Naive thymus-derived CD8-positive, alpha-beta T cell (primary cell): Measurements from ENCODE around the gene TMA7. TPM values are rescaled to one million over a fixed set of nuclear protein-coding genes. Genes with fewer than 3 reads are reported as not detected.
"Not testable (repeated sequence)": the region's sequence is repeated elsewhere in the genome, so short reads cannot be mapped to it uniquely, and the experiment has no call there.

Source experiments
- ATAC-seq, 2 donors: fragments of 150-1000 bp; cut with Tn5 transposase in 1 of 2; sonication (Bioruptor Pico), chemical (Tn5 transposase) in 1 of 2; 1 replicate in 1 of 2; 2 replicates in 1 of 2; pipeline ENCODE4 v1.10.0; 2021; ENCODE audit warnings: mild to moderate bottlenecking in 2 of 2, moderate library complexity in 2 of 2
- POLR2A ChIA-PET: fragments of 350-600 bp; sonication (Branson Sonifier 250); formaldehyde crosslinking; loops from one replicate; lab custom pipeline; 2021; ENCODE audit warnings: antibody characterized with exemption; lab: Charles Lee
- DNase-seq, 10 donors: peaks; one replicate each; pipeline versions ENCODE4 v3.0.0 to v3.0.0-alpha.2; 2020 to 2022
- H3K27ac Mint-ChIP-seq, 10 donors: one replicate each; pipeline ENCODE4 v1.8.0; 2020 to 2022; ENCODE audit warnings: mild to moderate bottlenecking in 10 of 10, mixed read lengths in 10 of 10, moderate library complexity in 4 of 10, inconsistent platforms in 1 of 10
- H3K27me3 Mint-ChIP-seq, 5 donors: one replicate each; pipeline ENCODE4 v1.8.0; 2021 to 2022; ENCODE audit warnings: mixed read lengths in 5 of 5
- H3K36me3 Mint-ChIP-seq, 3 donors: one replicate each; pipeline ENCODE4 v1.8.0; 2020 to 2022; ENCODE audit warnings: mixed read lengths in 3 of 3, mild to moderate bottlenecking in 2 of 3, inconsistent platforms in 1 of 3
- H3K4me1 Mint-ChIP-seq, 4 donors: one replicate each; pipeline ENCODE4 v1.8.0; 2021 to 2022; ENCODE audit warnings: mixed read lengths in 4 of 4
- H3K4me3 Mint-ChIP-seq, 10 donors: one replicate each; pipeline ENCODE4 v1.8.0; 2020 to 2022; ENCODE audit warnings: mild to moderate bottlenecking in 10 of 10, mixed read lengths in 10 of 10, moderate library complexity in 6 of 10, inconsistent platforms in 1 of 10
- H3K9me3 Mint-ChIP-seq, 9 donors: one replicate each; pipeline ENCODE4 v1.8.0; 2020 to 2022; ENCODE audit warnings: mixed read lengths in 9 of 9, mild to moderate bottlenecking in 3 of 9, inconsistent platforms in 1 of 9, moderate library complexity in 1 of 9
- polyA plus RNA-seq, 3 donors: library from polyadenylated mRNA; unstranded; fragments of 300-500 nt; fragmentation: Illumina TruSeq; gene quantifications; one replicate each; pipeline ENCODE4 v1.2.3, GENCODE V29; 2021
- total RNA-seq, 8 experiments: library from RNA in 2 of 8; stranded (reverse) in 2 of 8; gene quantifications; one replicate each; pipeline ENCODE4 v1.2.3 and lab custom pipeline; 2021 to 2026

The TMA7 gene
- total and polyA plus RNA-seq, 5 experiments from 2014 or later: 274 to 931 (median 714) TPM

GRCh38 chr3:48476426-48477053 is 36.5 kb downstream of the TMA7 start:
- ATAC-seq (no peak), DNase-seq (no peak)
- Mint-ChIP-seq H3K4me1 (peaks cover 27 to 62% (median 55%) of the 10 kb centered on the region in 4 donors), H3K27ac (peak overlapping the region in 8 of 10 donors; percentile 41 to 99 (median 86)), H3K27me3 (no peaks in the 10 kb centered on the region), H3K9me3 (no peaks in the 10 kb centered on the region), H3K36me3 (no peaks in the 10 kb centered on the region), H3K4me3 (peak overlapping the region in 2 of 10 donors; percentile 22 to 45)
- POLR2A ChIA-PET: interaction anchor here (0.6 to 2.0 kb wide), 8 partner anchors 10 to 74 kb away, joined by 3 to 10 read pairs (median 6); partner anchors contain the start of genes ATRIP and SHISA5

DNA sequence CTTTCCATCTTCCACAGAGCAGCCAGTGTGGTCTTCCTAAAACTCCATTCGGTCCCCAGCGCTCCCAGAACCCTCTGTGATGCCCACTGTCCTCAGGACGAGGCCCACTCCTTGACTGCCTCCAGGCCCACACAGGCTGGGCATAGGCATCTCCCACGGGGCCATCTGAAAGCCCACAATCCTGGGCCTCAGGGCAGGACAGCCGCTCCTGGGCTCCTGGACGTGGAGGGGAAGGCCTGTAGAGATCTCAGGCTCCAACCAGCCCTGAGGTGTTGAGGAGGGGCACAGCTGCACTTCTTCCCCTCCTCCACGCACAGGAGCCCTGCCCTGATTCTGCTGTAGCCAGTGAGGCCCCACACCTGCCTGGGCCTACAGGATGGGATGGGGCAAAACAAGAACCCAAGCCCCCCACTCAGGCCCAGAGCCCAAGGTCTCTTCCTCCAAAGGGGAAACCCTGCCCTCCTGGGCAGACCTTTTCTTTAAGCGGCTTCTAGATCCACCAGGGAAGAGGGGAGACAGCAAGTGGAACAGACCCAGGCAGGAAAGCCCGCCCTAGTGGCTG is 38.0 kb downstream of the TMA7 start:
- DNase-seq (no peak), ATAC-seq (no peak)
- POLR2A ChIA-PET: interaction anchor here (0.6 to 2.3 kb wide), 8 partner anchors 10 to 177 kb away, joined by 3 to 16 read pairs (median 4); partner anchors contain the start of genes ATRIP, CCDC51, NME6 and SHISA5
- H3K4me1 Mint-ChIP-seq: peaks cover 27 to 55% (median 50%) of the 10 kb centered on the region in 4 donors
- H3K9me3 Mint-ChIP-seq: no peaks in the 10 kb centered on the region
- H3K4me3 Mint-ChIP-seq: peak overlapping the region in 9 of 10 donors; percentile 22 to 92 (median 87)
- no peaks in the 10 kb centered on the region for H3K27me3 Mint-ChIP-seq
- H3K27ac Mint-ChIP-seq: peak overlapping the region; percentile 67 to 99 (median 97)
- no peaks in the 10 kb centered on the region for H3K36me3 Mint-ChIP-seq

GRCh38 chr3:48478626-48479555 is 38.8 kb downstream of the TMA7 start:
- Mint-ChIP-seq H3K27ac (peak overlapping the region; percentile 91 to 99 (median 97)), H3K27me3 (no peaks in the 10 kb centered on the region), H3K4me3 (peak overlapping the region; percentile 70 to 93 (median 88)), H3K4me1 (peaks cover 22 to 48% (median 43%) of the 10 kb centered on the region in 4 donors), H3K36me3 (no peaks in the 10 kb centered on the region), H3K9me3 (no peaks in the 10 kb centered on the region)
- DNase-seq (peak; percentile 35 to 88 (median 65)), ATAC-seq (peak; percentile 88 to 89)
- POLR2A ChIA-PET: interaction anchor here (0.5 to 2.3 kb wide), 18 partner anchors 9 to 178 kb away, joined by 3 to 33 read pairs (median 6); partner anchors contain the start of genes ATRIP, CCDC51, NME6 and SHISA5

DNA sequence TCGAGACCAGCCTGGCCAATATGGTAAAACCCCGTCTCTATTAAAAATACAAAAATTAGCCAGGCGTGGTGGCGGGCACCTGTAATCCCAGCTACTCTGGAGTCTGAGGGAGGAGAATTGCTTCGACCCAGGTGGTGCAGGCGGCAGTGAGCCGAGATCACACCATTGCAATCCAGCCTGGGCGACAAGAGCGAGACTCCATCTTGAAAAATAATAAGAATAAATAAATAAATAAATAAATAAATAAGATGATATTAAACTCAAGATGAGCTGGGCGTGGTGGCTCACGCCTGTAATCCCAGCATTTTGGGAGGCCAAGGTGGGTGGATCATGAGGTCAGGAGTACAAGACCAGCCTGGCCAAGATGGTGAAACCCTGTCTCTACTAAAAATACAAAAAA is 40.8 kb downstream of the TMA7 start:
- DNase-seq, H3K4me3 Mint-ChIP-seq, ATAC-seq, H3K36me3 Mint-ChIP-seq, H3K9me3 Mint-ChIP-seq, POLR2A ChIA-PET, H3K27me3 Mint-ChIP-seq: not testable (repeated sequence)
- peaks cover 19 to 42% (median 35%) of the 10 kb centered on the region in 4 donors for H3K4me1 Mint-ChIP-seq
- peak overlapping the region in 2 of 10 donors; percentile 3 to 29 for H3K27ac Mint-ChIP-seq

DNA sequence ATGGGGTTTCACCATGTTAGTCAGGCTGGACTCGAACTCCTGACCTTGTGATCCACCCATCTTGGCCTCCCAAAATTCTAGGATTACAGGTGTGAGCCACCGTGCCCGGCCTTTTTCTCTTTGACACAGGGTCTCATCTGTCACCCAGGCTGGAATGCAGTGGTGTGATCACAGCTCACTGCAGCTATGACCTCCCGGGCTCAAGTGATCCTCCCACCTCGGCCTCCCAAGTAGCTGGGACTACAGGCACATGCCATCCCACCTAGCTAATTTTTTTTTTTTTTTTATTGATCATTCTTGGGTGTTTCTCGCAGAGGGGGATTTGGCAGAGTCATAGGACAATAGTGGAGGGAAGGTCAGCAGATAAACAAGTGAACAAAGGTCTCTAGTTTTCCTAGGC is 42.8 kb downstream of the TMA7 start:
- H3K4me3 Mint-ChIP-seq, H3K27ac Mint-ChIP-seq: not testable (repeated sequence)
- POLR2A ChIA-PET: interaction anchor here (0.6 to 1.3 kb wide), 5 partner anchors 9 to 32 kb away, joined by 3 to 12 read pairs (median 4); partner anchors contain the start of gene SHISA5

GRCh38 chr3:48486952-48487351 is 46.9 kb downstream of the TMA7 start:
- H3K4me3 Mint-ChIP-seq: no peak overlapping the region
- DNase-seq: no peak
- H3K27ac Mint-ChIP-seq: peak overlapping the region in 1 of 10 donors; percentile 19
- no peak for ATAC-seq
- no peaks in the 10 kb centered on the region for H3K27me3 Mint-ChIP-seq
- H3K4me1 Mint-ChIP-seq: peaks cover 0 to 1% (median under 1%) of the 10 kb centered on the region in 4 donors
- no peaks in the 10 kb centered on the region for H3K9me3 Mint-ChIP-seq
- H3K36me3 Mint-ChIP-seq: no peaks in the 10 kb centered on the region
- POLR2A ChIA-PET: no interaction called here

More for the DNA sequence above, 42.8 kb downstream of the TMA7 start:
- ATAC-seq, DNase-seq, H3K36me3 Mint-ChIP-seq, H3K27me3 Mint-ChIP-seq, H3K9me3 Mint-ChIP-seq: not testable (repeated sequence)
- H3K4me1 Mint-ChIP-seq: peaks cover 15 to 26% (median 24%) of the 10 kb centered on the region in 4 donors

DNA sequence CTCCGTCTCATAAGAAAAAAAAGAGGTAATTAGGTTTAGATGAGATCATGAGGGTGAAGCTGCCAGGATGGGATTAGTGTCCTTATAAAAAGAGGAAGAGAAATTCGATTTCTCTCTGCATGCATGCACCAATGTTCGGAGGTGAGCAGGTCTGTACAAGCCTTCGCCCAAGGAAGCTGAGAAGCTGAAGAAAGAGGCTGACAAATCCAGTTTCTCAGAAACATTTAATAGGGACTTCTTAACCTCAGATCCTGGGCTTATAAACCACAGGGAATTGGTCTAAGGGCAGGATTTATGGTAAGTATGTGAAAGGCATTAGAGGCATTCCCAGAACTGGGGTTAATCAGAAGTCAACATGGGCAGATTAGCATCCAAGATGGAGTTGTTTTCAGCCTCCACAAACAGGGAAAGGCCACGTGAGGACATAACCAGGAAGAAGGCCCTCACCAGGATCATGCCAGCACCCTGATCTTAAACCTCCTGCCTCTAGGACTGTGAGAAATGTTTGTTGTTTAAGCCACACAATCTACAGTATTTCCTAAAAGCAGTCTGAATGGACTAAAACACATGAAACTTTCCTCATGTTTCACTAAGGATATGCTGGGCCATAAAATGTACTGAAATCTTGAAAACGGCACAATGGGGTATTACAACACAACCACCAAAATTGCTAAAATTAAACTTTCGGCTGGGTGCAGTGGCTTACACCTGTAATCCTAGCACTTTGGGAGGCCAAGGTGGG is 52.6 kb downstream of the TMA7 start:
- H3K27ac Mint-ChIP-seq: peak overlapping the region in 1 of 10 donors; percentile 13
- no peaks in the 10 kb centered on the region for H3K9me3 Mint-ChIP-seq
- peaks cover 0 to 7% (median under 1%) of the 10 kb centered on the region in 4 donors for H3K4me1 Mint-ChIP-seq
- DNase-seq (no peak), ATAC-seq (no peak)
- peaks cover 0 to 11% (median 5%) of the 10 kb centered on the region in 3 donors for H3K36me3 Mint-ChIP-seq
- H3K4me3 Mint-ChIP-seq: no peak overlapping the region
- POLR2A ChIA-PET: interaction anchor here (1.2 kb wide), 1 partner anchor 12 kb away, joined by 11 read pairs; no protein-coding TSS in a partner anchor
- no peaks in the 10 kb centered on the region for H3K27me3 Mint-ChIP-seq

DNA sequence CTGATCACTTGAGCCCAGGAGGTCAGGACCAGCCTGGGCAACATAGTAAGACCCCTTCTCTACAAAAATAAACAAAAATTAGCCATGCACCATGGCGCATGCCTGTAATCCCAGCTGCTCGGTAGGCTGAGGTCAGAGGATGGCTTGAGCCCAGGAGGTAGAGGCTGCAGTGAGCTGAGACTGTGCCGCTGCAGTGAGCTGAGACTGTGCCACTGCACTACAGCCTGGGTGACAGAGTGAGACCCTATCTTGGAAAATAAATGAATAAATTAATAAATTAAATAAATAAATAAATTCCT is 53.1 kb downstream of the TMA7 start:
- Mint-ChIP-seq H3K4me3 (no peak overlapping the region), H3K27me3 (no peaks in the 10 kb centered on the region), H3K9me3 (no peaks in the 10 kb centered on the region), H3K4me1 (peaks cover 0 to 9% (median under 1%) of the 10 kb centered on the region in 4 donors), H3K27ac (peak overlapping the region in 1 of 10 donors; percentile 13), H3K36me3 (peaks cover 0 to 14% (median 7%) of the 10 kb centered on the region in 3 donors)
- ATAC-seq: no peak
- POLR2A ChIA-PET: interaction anchor here (0.7 to 1.2 kb wide), 3 partner anchors 11 to 1330 kb away, joined by 4 to 11 read pairs (median 5); no protein-coding TSS in a partner anchor
- no peak for DNase-seq

Other genes with a start within 250 kb of the TMA7 start
- not detected for gene CAMP, start 216.8 kb upstream of the TMA7 start, total RNA-seq
- gene CAMP, start 216.8 kb upstream of the TMA7 start, polyA plus RNA-seq: not detected
- gene ZNF589, start 199.2 kb upstream of the TMA7 start, total RNA-seq: 10 to 100 TPM; 37.6 to 39.2 TPM
- 1 to 10 TPM; 4.7 to 9.7 (median 6.6) TPM for gene ZNF589, start 199.2 kb upstream of the TMA7 start, polyA plus RNA-seq
- gene NME6, start 138.9 kb upstream of the TMA7 start, total RNA-seq: 10 to 100 TPM; 34.3 to 40.4 TPM
- gene NME6, start 138.9 kb upstream of the TMA7 start, polyA plus RNA-seq: 10 to 100 TPM; 47.7 to 50.3 (median 48.6) TPM
- gene SPINK8, start 106.6 kb upstream of the TMA7 start, total RNA-seq: not detected
- gene SPINK8, start 106.6 kb upstream of the TMA7 start, polyA plus RNA-seq: not detected
- not detected for gene FBXW12, start 68.0 kb upstream of the TMA7 start, total RNA-seq
- not detected for gene FBXW12, start 68.0 kb upstream of the TMA7 start, polyA plus RNA-seq
- 1 to 10 TPM; 2.0 to 3.2 TPM for gene PLXNB1, start 10.2 kb upstream of the TMA7 start, total RNA-seq
- gene PLXNB1, start 10.2 kb upstream of the TMA7 start, polyA plus RNA-seq: not detected
- 1 to 10 TPM; 4.6 to 4.7 TPM for gene CCDC51, start 138 bp upstream of the TMA7 start, total RNA-seq
- 10 to 100 TPM in 2 of 3 donors, 1 to 10 TPM in 1; 8.6 to 12.9 (median 11.8) TPM for gene CCDC51, start 138 bp upstream of the TMA7 start, polyA plus RNA-seq
- gene ATRIP, start 6.5 kb downstream of the TMA7 start, total RNA-seq: 10 to 100 TPM; 13.2 to 13.5 TPM
- gene ATRIP, start 6.5 kb downstream of the TMA7 start, polyA plus RNA-seq: 10 to 100 TPM in 2 of 3 donors, 1 to 10 TPM in 1; 8.9 to 17.5 (median 13.1) TPM
- 100 to 1,000 TPM; 176 to 186 TPM for gene SHISA5, start 63.9 kb downstream of the TMA7 start, total RNA-seq
- gene SHISA5, start 63.9 kb downstream of the TMA7 start, polyA plus RNA-seq: 100 to 1,000 TPM; 341 to 364 (median 359) TPM
- gene PFKFB4, start 116.5 kb downstream of the TMA7 start, total RNA-seq: 1 to 10 TPM; 2.4 to 3.0 TPM
- gene PFKFB4, start 116.5 kb downstream of the TMA7 start, polyA plus RNA-seq: 1 to 10 TPM; 1.1 to 3.3 (median 1.9) TPM
- gene UCN2, start 123.5 kb downstream of the TMA7 start, total RNA-seq: under 1 TPM in 1 of 2 experiments, not detected in 1; 0.25 TPM
- not detected for gene UCN2, start 123.5 kb downstream of the TMA7 start, polyA plus RNA-seq
- 1 to 10 TPM; 1.6 to 1.8 TPM for gene COL7A1, start 155.1 kb downstream of the TMA7 start, total RNA-seq
- gene COL7A1, start 155.1 kb downstream of the TMA7 start, polyA plus RNA-seq: under 1 TPM in 1 of 3 donors, not detected in 2; 0.27 TPM
- gene UQCRC1, start 169.4 kb downstream of the TMA7 start, total RNA-seq: 10 to 100 TPM; 78.8 to 83.4 TPM
- gene UQCRC1, start 169.4 kb downstream of the TMA7 start, polyA plus RNA-seq: 100 to 1,000 TPM; 143 to 167 (median 151) TPM
- gene TMEM89, start 181.5 kb downstream of the TMA7 start, total RNA-seq: not detected
- not detected for gene TMEM89, start 181.5 kb downstream of the TMA7 start, polyA plus RNA-seq
- gene SLC26A6, start 195.2 kb downstream of the TMA7 start, total RNA-seq: 10 to 100 TPM; 28.6 to 30.6 TPM
- gene SLC26A6, start 195.2 kb downstream of the TMA7 start, polyA plus RNA-seq: 1 to 10 TPM; 3.0 to 3.7 (median 3.5) TPM
- gene CELSR3, start 222.6 kb downstream of the TMA7 start, total RNA-seq: 1 to 10 TPM; 7.1 to 7.9 TPM
- under 1 TPM; 0.21 to 0.60 (median 0.42) TPM for gene CELSR3, start 222.6 kb downstream of the TMA7 start, polyA plus RNA-seq
- gene NCKIPSD, start 245.7 kb downstream of the TMA7 start, total RNA-seq: 10 to 100 TPM; 18.1 to 18.7 TPM
- 10 to 100 TPM in 1 of 3 donors, 1 to 10 TPM in 2; 8.1 to 14.2 (median 8.5) TPM for gene NCKIPSD, start 245.7 kb downstream of the TMA7 start, polyA plus RNA-seq